Activated CD8-positive, alpha-beta memory T cell treated with anti-CD3 and anti-CD28 coated beads, Interleukin-2, amount 50 U/mL, for 24 hours (primary cell): Measurements from ENCODE around the gene AGPAT3.

ENCODE experiments used
- DNase-seq: peaks from one replicate; pipeline ENCODE4 v3.0.0-alpha.2; 2020; ENCODE audit errors: extremely low read depth

The AGPAT3 gene

GRCh38 chr21:43936247-43936967, 71.4 kb downstream of the AGPAT3 start:
- DNase-seq = no peak

- DNase-seq = no peak
Measured at GRCh38 chr21:43937051-43937832, 72.2 kb downstream of the AGPAT3 start.

- no peak for DNase-seq
Measured at GRCh38 chr21:43937891-43938309, 72.9 kb downstream of the AGPAT3 start.

- DNase-seq = peak; percentile 67
Measured at GRCh38 chr21:43938751-43939442, 73.9 kb downstream of the AGPAT3 start.

GRCh38 chr21:43939443-43940328, 74.7 kb downstream of the AGPAT3 start:
- DNase-seq = no peak

- DNase-seq = no peak
Measured at GRCh38 chr21:43940329-43941050, 75.5 kb downstream of the AGPAT3 start.

GRCh38 chr21:43942201-43942600, 77.2 kb downstream of the AGPAT3 start:
- no peak for DNase-seq

- DNase-seq = no peak
Measured at GRCh38 chr21:43942621-43943020, 77.6 kb downstream of the AGPAT3 start.

GRCh38 chr21:43943512-43944077, 78.6 kb downstream of the AGPAT3 start:
- no peak for DNase-seq

GRCh38 chr21:43944078-43944633, 79.1 kb downstream of the AGPAT3 start:
- DNase-seq = no peak

- DNase-seq = no peak
Measured at GRCh38 chr21:43944757-43945156, 79.7 kb downstream of the AGPAT3 start.

- no peak for DNase-seq
Measured at GRCh38 chr21:43948740-43949498, 83.9 kb downstream of the AGPAT3 start.

- DNase-seq = no peak
Measured at GRCh38 chr21:43949499-43950208, 84.6 kb downstream of the AGPAT3 start.

GRCh38 chr21:43950481-43950880, 85.5 kb downstream of the AGPAT3 start:
- DNase-seq = no peak

- no peak for DNase-seq
Measured at GRCh38 chr21:43950936-43951335, 85.9 kb downstream of the AGPAT3 start.

- no peak for DNase-seq
Measured at GRCh38 chr21:43951911-43952703, 87.1 kb downstream of the AGPAT3 start.

GRCh38 chr21:43953021-43953420, 88.0 kb downstream of the AGPAT3 start:
- DNase-seq = no peak

GRCh38 chr21:43954042-43954441, 89.0 kb downstream of the AGPAT3 start:
- DNase-seq = no peak
